OCI-LY3 (cell line): ENCODE measurements around the gene GZMA.

Experiments used
- CTCF ChIP-seq: fragments of 200-600, 300-600 bp; sonication (generic); IDR thresholded peaks from 2 replicates; pipeline ENCODE4 v1.5.1; 2014; ENCODE audit warnings: antibody characterized with exemption, low read length, low read depth
- EZH2phosphoT487 ChIP-seq: fragments of 200-600 bp; shearing (Covaris generic); IDR thresholded peaks from 2 replicates; pipeline ENCODE4 v1.6.1; 2018; ENCODE audit warnings: antibody characterized with exemption, mixed run types, low read depth

- TF ChIP-seq CTCF (no peak), EZH2phosphoT487 (no peak)
These were observed at the start of gene GZMA for GRCh38 chr5:55102348-55102747.
